Lung (tissue), 12 donors: ENCODE results near the gene TMEM132E. TPM values are rescaled to one million over a fixed set of nuclear protein-coding genes. Genes with fewer than 3 reads are reported as not detected.

Experiments
- ATAC-seq: fragments of 200-7000 bp; cut with Tn5 transposase; one replicate; pipeline ENCODE4 v1.9.1; 2020; ENCODE audit warnings: moderate number of reproducible peaks; ENCODE audit not compliant: insufficient read depth, low FRiP score
- DNase-seq, 3 donors: peaks; one replicate each; pipeline ENCODE4 v3.0.0-alpha.2; 2013 to 2017
- H3K27ac ChIP-seq, 2 donors: one replicate each; pipeline ENCODE4 v1.5.1; 2013; ENCODE audit warnings: mild to moderate bottlenecking in 2 of 2, moderate library complexity in 2 of 2, control low read depth in 1 of 2, inconsistent platforms in 1 of 2, low read depth in 1 of 2, low read length in 1 of 2
- H3K27me3 ChIP-seq, 3 donors: one replicate each; pipeline ENCODE4 v1.5.1; 2013; ENCODE audit warnings: low read length in 2 of 3; ENCODE audit not compliant: control insufficient read depth in 3 of 3, insufficient read depth in 3 of 3
- H3K36me3 ChIP-seq, 4 donors: one replicate each; pipeline ENCODE4 v1.5.1; 2013; ENCODE audit warnings: low read length in 4 of 4, mild to moderate bottlenecking in 1 of 4, moderate library complexity in 1 of 4; ENCODE audit not compliant: control insufficient read depth in 4 of 4, insufficient read depth in 4 of 4
- H3K4me1 ChIP-seq, 5 donors: one replicate each; pipeline ENCODE4 v1.5.1; 2013; ENCODE audit warnings: low read length in 5 of 5, mild to moderate bottlenecking in 2 of 5, moderate library complexity in 1 of 5; ENCODE audit not compliant: control insufficient read depth in 5 of 5, insufficient read depth in 5 of 5
- H3K4me3 ChIP-seq: one replicate; pipeline ENCODE4 v1.5.1; 2013; ENCODE audit warnings: mild to moderate bottlenecking, control low read depth, moderate library complexity
- H3K9ac ChIP-seq, 2 donors: one replicate each; pipeline ENCODE4 v1.5.1; 2013; ENCODE audit warnings: low read length in 2 of 2, control low read depth in 1 of 2; ENCODE audit not compliant: insufficient read depth in 1 of 2
- H3K9me3 ChIP-seq, 4 donors: one replicate each; pipeline ENCODE4 v1.5.1; 2013; ENCODE audit warnings: low read length in 3 of 4, mild to moderate bottlenecking in 1 of 4, moderate library complexity in 1 of 4; ENCODE audit not compliant: control insufficient read depth in 4 of 4, insufficient read depth in 3 of 4
- CTCF ChIP-seq: IDR thresholded peaks from 2 replicates; pipeline ENCODE4 v1.5.1; 2012; ENCODE audit warnings: mild to moderate bottlenecking; ENCODE audit errors: control extremely low read depth, extremely low read depth
- WGBS, 2 donors: extraction: QIAGEN DNeasy Blood & Tissue Kit; methylation state at CpG; one replicate each; pipeline ENCODE4 v1.1.7; 2013; 5-methylcytosine and 5-hydroxymethylcytosine counted together
- polyA plus RNA-seq, 2 donors: library from polyadenylated mRNA; stranded (reverse); fragments of 200-250 nt; gene quantifications; one replicate each; pipeline ENCODE4 v1.2.1, GENCODE V29; 2013
- total RNA-seq, 2 donors: library from RNA; depleted of rRNA in 1 of 2; stranded (reverse); fragments of >200 nt in 1 of 2; gene quantifications; one replicate each; pipeline ENCODE4 v1.2.1, GENCODE V29; 2014 to 2021
- donor health status: control.
- donor health status: control.
- donor health status: Bipolar disorder and iron deficiency.
- donor health status: healthy.
- donor health status: DM: yes; HTN: yes; CAD: no.

The TMEM132E gene
- total and polyA plus RNA-seq, 4 donors, result 0.02 to 0.17 (median 0.07) TPM

- 24 to 36% methylated on average over 5 of the region's 5 CpGs for WGBS, 2 donors
- H3K27me3 ChIP-seq, result peaks cover 0 to 16% (median 2%) of the 10 kb centered on the region in 3 donors
- no peak overlapping the region for H3K27ac ChIP-seq
- no peak for DNase-seq
- H3K4me3 ChIP-seq, result no peak overlapping the region
- H3K4me1 ChIP-seq, result peaks cover 0 to 1% (median 0%) of the 10 kb centered on the region in 5 donors
- H3K36me3 ChIP-seq, result no peaks in the 10 kb centered on the region
- no peak overlapping the region for H3K9ac ChIP-seq
- H3K9me3 ChIP-seq, result peaks cover 0 to 2% (median 0%) of the 10 kb centered on the region in 4 donors
- no peak for ATAC-seq
- TF ChIP-seq CTCF, result no peak
These were observed 17.5 kb downstream of the TMEM132E start for GRCh38 chr17:34596920-34597319.

- no peak for TF ChIP-seq CTCF
- no peak overlapping the region for H3K27ac ChIP-seq
- H3K36me3 ChIP-seq, result no peaks in the 10 kb centered on the region
- peaks cover 0 to 2% (median 0%) of the 10 kb centered on the region in 4 donors for H3K9me3 ChIP-seq
- H3K4me3 ChIP-seq, result no peak overlapping the region
- H3K4me1 ChIP-seq, result no peaks in the 10 kb centered on the region
- DNase-seq (no peak), ATAC-seq (no peak)
- WGBS, 2 donors, result 60 to 89% methylated on average over 2 of the region's 2 CpGs
- H3K27me3 ChIP-seq, result peaks cover 0 to 7% (median 2%) of the 10 kb centered on the region in 3 donors
- no peak overlapping the region for H3K9ac ChIP-seq
These were observed 18.9 kb downstream of the TMEM132E start for GRCh38 chr17:34598161-34598776.

- Histone ChIP-seq H3K36me3 (no peaks in the 10 kb centered on the region), H3K9ac (no peak overlapping the region), H3K9me3 (peaks cover 0 to 2% (median 0%) of the 10 kb centered on the region in 4 donors), H3K27ac (no peak overlapping the region), H3K4me3 (no peak overlapping the region), H3K27me3 (no peaks in the 10 kb centered on the region), H3K4me1 (no peaks in the 10 kb centered on the region)
- TF ChIP-seq CTCF, result no peak
- ATAC-seq, result no peak
- 50 to 56% methylated on average over 3 of the region's 3 CpGs for WGBS, 2 donors
- DNase-seq, result no peak
These were observed 22.0 kb downstream of the TMEM132E start for GRCh38 chr17:34601416-34601815.

- H3K27me3 ChIP-seq, result peaks cover 5 to 12% (median 11%) of the 10 kb centered on the region in 3 donors
These were observed 24.6 kb downstream of the TMEM132E start for GRCh38 chr17:34603974-34604373.

More at GRCh38 chr17:34603974-34604373, 24.6 kb downstream of the TMEM132E start:
- no peak for DNase-seq
- TF ChIP-seq CTCF, result no peak
- Histone ChIP-seq H3K27ac (no peak overlapping the region), H3K9ac (no peak overlapping the region), H3K4me3 (no peak overlapping the region), H3K9me3 (no peaks in the 10 kb centered on the region), H3K36me3 (no peaks in the 10 kb centered on the region), H3K4me1 (no peaks in the 10 kb centered on the region)
- no peak for ATAC-seq
- 94 to 95% methylated on average over 3 of the region's 3 CpGs for WGBS, 2 donors
